Lung (tissue), 12 donors: ENCODE results near the gene C1orf52. TPM values are rescaled to one million over a fixed set of nuclear protein-coding genes. Genes with fewer than 3 reads are reported as not detected.

Experiments
- ATAC-seq: fragments of 200-7000 bp; cut with Tn5 transposase; one replicate; pipeline ENCODE4 v1.9.1; 2020; ENCODE audit warnings: moderate number of reproducible peaks; ENCODE audit not compliant: insufficient read depth, low FRiP score
- DNase-seq, 3 donors: peaks; one replicate each; pipeline ENCODE4 v3.0.0-alpha.2; 2013 to 2017
- H3K27ac ChIP-seq, 2 donors: one replicate each; pipeline ENCODE4 v1.5.1; 2013; ENCODE audit warnings: mild to moderate bottlenecking in 2 of 2, moderate library complexity in 2 of 2, control low read depth in 1 of 2, inconsistent platforms in 1 of 2, low read depth in 1 of 2, low read length in 1 of 2
- H3K27me3 ChIP-seq, 3 donors: one replicate each; pipeline ENCODE4 v1.5.1; 2013; ENCODE audit warnings: low read length in 2 of 3; ENCODE audit not compliant: control insufficient read depth in 3 of 3, insufficient read depth in 3 of 3
- H3K36me3 ChIP-seq, 4 donors: one replicate each; pipeline ENCODE4 v1.5.1; 2013; ENCODE audit warnings: low read length in 4 of 4, mild to moderate bottlenecking in 1 of 4, moderate library complexity in 1 of 4; ENCODE audit not compliant: control insufficient read depth in 4 of 4, insufficient read depth in 4 of 4
- H3K4me1 ChIP-seq, 5 donors: one replicate each; pipeline ENCODE4 v1.5.1; 2013; ENCODE audit warnings: low read length in 5 of 5, mild to moderate bottlenecking in 2 of 5, moderate library complexity in 1 of 5; ENCODE audit not compliant: control insufficient read depth in 5 of 5, insufficient read depth in 5 of 5
- H3K4me3 ChIP-seq: one replicate; pipeline ENCODE4 v1.5.1; 2013; ENCODE audit warnings: mild to moderate bottlenecking, control low read depth, moderate library complexity
- H3K9ac ChIP-seq, 2 donors: one replicate each; pipeline ENCODE4 v1.5.1; 2013; ENCODE audit warnings: low read length in 2 of 2, control low read depth in 1 of 2; ENCODE audit not compliant: insufficient read depth in 1 of 2
- H3K9me3 ChIP-seq, 4 donors: one replicate each; pipeline ENCODE4 v1.5.1; 2013; ENCODE audit warnings: low read length in 3 of 4, mild to moderate bottlenecking in 1 of 4, moderate library complexity in 1 of 4; ENCODE audit not compliant: control insufficient read depth in 4 of 4, insufficient read depth in 3 of 4
- whole genome bisulfite sequencing, 2 donors: extraction: QIAGEN DNeasy Blood & Tissue Kit; methylation state at CpG; one replicate each; pipeline ENCODE4 v1.1.7; 2013; 5-methylcytosine and 5-hydroxymethylcytosine counted together
- polyA plus RNA-seq, 2 donors: library from polyadenylated mRNA; stranded (reverse); fragments of 200-250 nt; gene quantifications; one replicate each; pipeline ENCODE4 v1.2.1, GENCODE V29; 2013
- total RNA-seq, 2 donors: library from RNA; depleted of rRNA in 1 of 2; stranded (reverse); fragments of >200 nt in 1 of 2; gene quantifications; one replicate each; pipeline ENCODE4 v1.2.1, GENCODE V29; 2014 to 2021
- TF ChIP-seq, protein P1 (sequence below): IDR thresholded peaks from 2 replicates; pipeline ENCODE4 v1.5.1; 2012; ENCODE audit warnings: mild to moderate bottlenecking; ENCODE audit errors: control extremely low read depth, extremely low read depth
- donor health status: control.
- donor health status: control.
- donor health status: Bipolar disorder and iron deficiency.
- donor health status: healthy.
- donor health status: DM: yes; HTN: yes; CAD: no.

C1orf52 gene
- total and polyA plus RNA-seq, 4 donors, result 18.8 to 38.2 (median 28.3) TPM

DNA sequence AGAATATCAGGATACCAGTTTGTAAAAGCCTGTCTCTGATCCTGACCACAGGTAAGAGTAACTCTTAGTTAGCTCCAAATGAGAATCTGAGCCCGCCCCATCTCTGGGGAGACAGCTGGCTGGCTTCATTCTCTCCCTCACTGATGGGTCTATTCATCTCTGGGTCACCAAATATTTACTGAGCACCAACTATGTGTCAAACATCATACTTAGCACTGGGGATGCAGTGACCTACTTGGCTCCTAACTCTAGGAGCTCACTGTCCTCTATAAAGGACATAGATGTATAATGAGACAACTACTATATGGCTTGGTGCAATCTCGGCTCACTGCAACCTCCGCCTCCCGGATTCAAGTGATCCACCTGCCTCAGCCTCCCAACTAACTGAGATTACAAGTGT is 46.8 kb upstream of the C1orf52 start:
- H3K27ac ChIP-seq, result no peak overlapping the region
- H3K27me3 ChIP-seq, result no peaks in the 10 kb centered on the region
- no peak overlapping the region for H3K9ac ChIP-seq
- peaks cover 0 to 2% (median 0%) of the 10 kb centered on the region in 4 donors for H3K9me3 ChIP-seq
- WGBS, 2 donors, result 92 to 93% methylated on average over 4 of the region's 4 CpGs
- no peak overlapping the region for H3K4me3 ChIP-seq
- H3K36me3 ChIP-seq, result no peaks in the 10 kb centered on the region
- ATAC-seq (no peak), DNase-seq (no peak)
- TF ChIP-seq, protein P1, sequence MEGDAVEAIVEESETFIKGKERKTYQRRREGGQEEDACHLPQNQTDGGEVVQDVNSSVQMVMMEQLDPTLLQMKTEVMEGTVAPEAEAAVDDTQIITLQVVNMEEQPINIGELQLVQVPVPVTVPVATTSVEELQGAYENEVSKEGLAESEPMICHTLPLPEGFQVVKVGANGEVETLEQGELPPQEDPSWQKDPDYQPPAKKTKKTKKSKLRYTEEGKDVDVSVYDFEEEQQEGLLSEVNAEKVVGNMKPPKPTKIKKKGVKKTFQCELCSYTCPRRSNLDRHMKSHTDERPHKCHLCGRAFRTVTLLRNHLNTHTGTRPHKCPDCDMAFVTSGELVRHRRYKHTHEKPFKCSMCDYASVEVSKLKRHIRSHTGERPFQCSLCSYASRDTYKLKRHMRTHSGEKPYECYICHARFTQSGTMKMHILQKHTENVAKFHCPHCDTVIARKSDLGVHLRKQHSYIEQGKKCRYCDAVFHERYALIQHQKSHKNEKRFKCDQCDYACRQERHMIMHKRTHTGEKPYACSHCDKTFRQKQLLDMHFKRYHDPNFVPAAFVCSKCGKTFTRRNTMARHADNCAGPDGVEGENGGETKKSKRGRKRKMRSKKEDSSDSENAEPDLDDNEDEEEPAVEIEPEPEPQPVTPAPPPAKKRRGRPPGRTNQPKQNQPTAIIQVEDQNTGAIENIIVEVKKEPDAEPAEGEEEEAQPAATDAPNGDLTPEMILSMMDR, result no peak
- H3K4me1 ChIP-seq, result peaks cover 0 to 10% (median 6%) of the 10 kb centered on the region in 5 donors

DNA sequence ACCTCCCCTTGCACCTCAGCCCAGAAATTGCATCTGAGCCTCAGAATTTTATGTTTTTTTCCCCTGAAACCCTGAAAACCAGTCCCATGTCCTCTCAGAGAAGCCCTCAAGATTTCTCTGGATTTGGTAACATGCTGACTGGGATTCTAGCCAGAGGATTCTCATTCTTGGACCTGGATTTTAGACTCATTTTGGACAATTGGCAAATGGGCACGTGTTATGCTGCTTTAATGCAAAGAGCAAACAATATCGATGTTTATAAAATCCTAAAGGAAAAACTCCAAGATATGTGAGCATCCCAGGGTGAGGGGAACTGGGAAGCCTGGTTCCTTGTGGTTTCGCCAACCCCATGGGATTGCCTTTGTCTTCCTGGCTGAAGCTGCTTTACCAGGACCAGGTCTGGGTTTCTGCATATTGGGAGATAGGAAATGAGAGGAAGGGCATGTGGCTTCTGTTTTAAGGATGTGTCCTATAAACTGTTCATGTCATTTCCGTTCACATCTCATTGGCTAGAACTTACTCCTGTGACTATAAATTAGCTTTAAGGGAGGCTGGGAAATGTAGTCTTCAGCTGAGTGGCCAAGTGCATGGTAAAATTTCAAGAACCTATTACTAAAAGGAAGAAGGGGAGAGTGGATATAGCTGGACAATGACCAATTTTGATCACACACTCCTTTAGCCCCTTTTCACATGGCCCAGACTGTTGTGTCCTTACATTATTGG is 44.1 kb upstream of the C1orf52 start:
- ATAC-seq, result no peak
- no peak overlapping the region for H3K27ac ChIP-seq
- H3K4me3 ChIP-seq, result no peak overlapping the region

DNA sequence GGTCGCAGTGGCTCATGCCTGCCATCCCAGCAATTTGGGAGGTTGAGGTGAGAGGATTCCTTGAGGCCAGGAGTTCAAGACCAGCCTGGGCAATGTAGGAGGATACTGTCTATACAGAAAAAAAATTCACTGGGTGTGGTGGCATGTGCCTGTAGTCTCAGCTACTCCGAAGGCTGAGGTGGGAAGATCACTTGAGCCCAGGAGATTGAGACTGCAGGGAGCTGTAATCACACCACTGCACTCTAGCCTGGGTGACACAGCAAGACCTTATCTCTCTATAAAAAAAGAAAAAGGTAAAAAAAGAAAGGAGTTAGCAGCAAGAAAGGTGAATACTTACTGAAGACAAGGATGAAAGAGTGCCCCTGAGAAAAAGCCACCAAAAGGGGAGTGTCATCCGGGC is 40.7 kb upstream of the C1orf52 start:
- no peak overlapping the region for H3K27ac ChIP-seq
- H3K9me3 ChIP-seq, result no peaks in the 10 kb centered on the region
- H3K9ac ChIP-seq, result no peak overlapping the region
- no peaks in the 10 kb centered on the region for H3K27me3 ChIP-seq
- no peak overlapping the region for H3K4me3 ChIP-seq
- ATAC-seq (no peak), DNase-seq (no peak)
- 84 to 96% methylated on average over 3 of the region's 3 CpGs for WGBS, 2 donors
- TF ChIP-seq, protein P1, result no peak
- H3K4me1 ChIP-seq, result peaks cover 5 to 22% (median 16%) of the 10 kb centered on the region in 5 donors
- no peaks in the 10 kb centered on the region for H3K36me3 ChIP-seq

More for the DNA sequence above, 44.1 kb upstream of the C1orf52 start:
- no peak for DNase-seq
- Histone ChIP-seq H3K9ac (no peak overlapping the region), H3K36me3 (no peaks in the 10 kb centered on the region), H3K27me3 (no peaks in the 10 kb centered on the region), H3K4me1 (peaks cover under 1 to 10% (median 8%) of the 10 kb centered on the region in 5 donors), H3K9me3 (peaks cover 0 to 2% (median 0%) of the 10 kb centered on the region in 4 donors)
- 66 to 88% methylated on average over 4 of the region's 4 CpGs for WGBS, 2 donors
- TF ChIP-seq, protein P1, result no peak
